Measurements from ENCODE around the gene KIRREL3. TPM values are rescaled to one million over a fixed set of nuclear protein-coding genes. Genes with fewer than 3 reads are reported as not detected.

Gene KIRREL3
- polyA plus RNA-seq, 1 donor (not counting 4 experiments of a cell fraction or from before 2014, with no cell fraction given): 0.04 TPM

DNA sequence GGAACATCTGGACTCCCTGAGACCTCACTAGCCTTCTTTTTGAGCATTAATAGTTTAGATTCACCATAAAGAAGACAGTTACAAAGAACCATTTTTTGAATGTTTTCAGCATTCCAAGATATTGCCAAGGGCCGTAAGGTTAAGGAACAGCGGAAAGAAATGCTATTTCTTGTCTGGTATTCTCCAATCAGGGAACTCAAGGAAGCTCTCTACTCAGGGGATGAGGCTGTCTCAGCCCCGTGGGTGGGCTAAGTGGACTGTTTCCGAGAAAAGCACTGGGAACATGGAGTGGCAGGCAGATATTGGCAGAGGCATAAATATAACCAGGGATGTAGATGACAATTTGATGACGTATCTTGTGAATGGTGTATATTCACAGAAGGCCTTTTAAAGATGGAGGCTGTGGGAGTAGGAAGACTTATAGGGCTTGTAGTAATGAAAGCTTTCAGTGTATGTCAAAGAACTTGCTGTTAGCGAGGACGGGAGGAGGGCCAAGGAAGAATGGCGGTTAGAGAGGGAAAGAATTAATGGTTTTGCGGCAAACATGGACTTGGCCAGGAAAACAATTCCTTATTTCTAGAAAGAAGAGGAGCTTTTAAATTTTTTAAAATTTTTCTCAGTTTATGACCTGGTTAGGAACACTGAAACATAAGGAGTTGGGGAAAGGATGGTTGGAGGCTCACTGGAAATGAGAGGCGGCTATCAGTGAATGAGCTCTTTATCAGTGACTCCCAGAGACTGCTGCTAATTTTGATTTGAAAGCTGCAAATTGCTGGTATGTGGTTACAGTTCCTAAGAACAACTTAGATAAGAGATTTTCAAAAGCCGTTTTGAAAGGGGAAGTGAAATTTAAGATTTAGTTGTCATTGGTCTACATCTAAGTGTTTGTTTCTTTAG, 580.5 kb downstream of the KIRREL3 start:
- TF ChIP-seq EZH2 (IDR thresholded peaks at IDR 0.05; ENCODE audit: low read length): no peak
- no peak for TF ChIP-seq CTCF (optimal IDR thresholded peaks at IDR 0.05 in 1 of 3, IDR thresholded peaks at IDR 0.05 in 1 of 3, conservative IDR thresholded peaks at IDR 0.05 in 1 of 3; ENCODE audit: extremely low read depth in 1 of 3, insufficient read depth in 2 of 3, low read length in 3 of 3)

DNA sequence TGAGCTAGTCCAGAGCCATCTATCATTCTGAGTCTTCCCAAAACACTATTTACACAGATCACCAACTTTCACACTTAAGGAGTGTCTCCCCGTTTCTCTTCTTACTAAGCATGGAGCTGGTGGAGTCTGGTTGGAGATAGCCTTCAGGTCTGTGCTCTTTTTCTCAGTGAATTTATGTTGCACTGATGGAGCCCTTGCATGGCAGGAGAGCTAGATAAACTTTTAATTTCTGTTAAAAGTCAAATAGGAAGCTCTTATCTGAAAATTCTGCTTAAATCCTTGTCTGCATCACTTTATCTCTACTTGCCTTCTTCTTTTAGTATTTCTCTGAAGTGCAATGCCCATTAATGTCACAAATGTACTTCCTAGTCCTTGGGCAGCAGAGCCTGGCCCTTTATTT, 581.7 kb downstream of the KIRREL3 start:
- Histone ChIP-seq H3K27ac (ENCODE audit: control insufficient read depth, insufficient read depth, low read length) (no peak overlapping the region), H3K79me2 (ENCODE audit: control insufficient read depth, insufficient read depth, low read length) (no peaks in the 10 kb centered on the region), H3K4me2 (ENCODE audit: control insufficient read depth, extremely low read depth, insufficient read depth, low read depth, low read length) (no peak overlapping the region), H3K9ac (ENCODE audit: control insufficient read depth, extremely low read depth, insufficient read depth, low read length) (no peak overlapping the region), H2AFZ (ENCODE audit: control insufficient read depth, low read length) (no peak overlapping the region), H3K9me3 (ENCODE audit: control insufficient read depth, low read depth, low read length) (no peaks in the 10 kb centered on the region), H3K27me3 (ENCODE audit: control insufficient read depth, extremely low read depth, insufficient read depth, low read length) (no peaks in the 10 kb centered on the region), H3K9me1 (ENCODE audit: control insufficient read depth, extremely low read depth, insufficient read depth, low read length) (no peaks in the 10 kb centered on the region), H3K4me3 (ENCODE audit: control insufficient read depth in 2 of 3, extremely low read depth in 1 of 3, insufficient read depth in 2 of 3, low read depth in 1 of 3, low read length in 3 of 3) (no peak overlapping the region), H3K36me3 (ENCODE audit: control insufficient read depth in 2 of 2, extremely low read depth in 1 of 2, insufficient read depth in 2 of 2, low read length in 2 of 2) (peaks cover 0 to 1% of the 10 kb centered on the region in 2 experiments), H4K20me1 (ENCODE audit: control insufficient read depth, extremely low read depth, insufficient read depth, low read length) (no peaks in the 10 kb centered on the region), H3K4me1 (ENCODE audit: control insufficient read depth, extremely low read depth, insufficient read depth, low read length) (peaks cover 15% of the 10 kb centered on the region)
- dilution Hi-C loops (cut with MboI; ENCODE audit: extremely low pct_ligation_motif_present, low sequenced_read_pairs): no loop called here
- no peak for FAIRE-seq
- no peak for DNase-seq (ENCODE audit: low read depth, low spot score)
- TF ChIP-seq CTCF (optimal IDR thresholded peaks at IDR 0.05 in 1 of 3, IDR thresholded peaks at IDR 0.05 in 1 of 3, conservative IDR thresholded peaks at IDR 0.05 in 1 of 3; ENCODE audit: extremely low read depth in 1 of 3, insufficient read depth in 2 of 3, low read length in 3 of 3) (no peak), EZH2 (IDR thresholded peaks at IDR 0.05; ENCODE audit: low read length) (no peak)

More for the DNA sequence above, 580.5 kb downstream of the KIRREL3 start:
- Histone ChIP-seq H3K4me3 (ENCODE audit: control insufficient read depth in 2 of 3, extremely low read depth in 1 of 3, insufficient read depth in 2 of 3, low read depth in 1 of 3, low read length in 3 of 3) (no peak overlapping the region), H4K20me1 (ENCODE audit: control insufficient read depth, extremely low read depth, insufficient read depth, low read length) (no peaks in the 10 kb centered on the region), H3K9ac (ENCODE audit: control insufficient read depth, extremely low read depth, insufficient read depth, low read length) (no peak overlapping the region), H3K36me3 (ENCODE audit: control insufficient read depth in 2 of 2, extremely low read depth in 1 of 2, insufficient read depth in 2 of 2, low read length in 2 of 2) (no peaks in the 10 kb centered on the region), H3K27ac (ENCODE audit: control insufficient read depth, insufficient read depth, low read length) (no peak overlapping the region), H3K4me2 (ENCODE audit: control insufficient read depth, extremely low read depth, insufficient read depth, low read depth, low read length) (no peak overlapping the region), H3K79me2 (ENCODE audit: control insufficient read depth, insufficient read depth, low read length) (no peaks in the 10 kb centered on the region), H3K4me1 (ENCODE audit: control insufficient read depth, extremely low read depth, insufficient read depth, low read length) (peaks cover 15% of the 10 kb centered on the region), H3K9me3 (ENCODE audit: control insufficient read depth, low read depth, low read length) (no peaks in the 10 kb centered on the region), H3K9me1 (ENCODE audit: control insufficient read depth, extremely low read depth, insufficient read depth, low read length) (no peaks in the 10 kb centered on the region), H2AFZ (ENCODE audit: control insufficient read depth, low read length) (no peak overlapping the region), H3K27me3 (ENCODE audit: control insufficient read depth, extremely low read depth, insufficient read depth, low read length) (no peaks in the 10 kb centered on the region)
- dilution Hi-C loops (cut with MboI; ENCODE audit: extremely low pct_ligation_motif_present, low sequenced_read_pairs): no loop called here
- FAIRE-seq (no peak), DNase-seq (ENCODE audit: low read depth, low spot score) (no peak)
